ENCODE data around the gene LMAN2.

Gene LMAN2

DNA sequence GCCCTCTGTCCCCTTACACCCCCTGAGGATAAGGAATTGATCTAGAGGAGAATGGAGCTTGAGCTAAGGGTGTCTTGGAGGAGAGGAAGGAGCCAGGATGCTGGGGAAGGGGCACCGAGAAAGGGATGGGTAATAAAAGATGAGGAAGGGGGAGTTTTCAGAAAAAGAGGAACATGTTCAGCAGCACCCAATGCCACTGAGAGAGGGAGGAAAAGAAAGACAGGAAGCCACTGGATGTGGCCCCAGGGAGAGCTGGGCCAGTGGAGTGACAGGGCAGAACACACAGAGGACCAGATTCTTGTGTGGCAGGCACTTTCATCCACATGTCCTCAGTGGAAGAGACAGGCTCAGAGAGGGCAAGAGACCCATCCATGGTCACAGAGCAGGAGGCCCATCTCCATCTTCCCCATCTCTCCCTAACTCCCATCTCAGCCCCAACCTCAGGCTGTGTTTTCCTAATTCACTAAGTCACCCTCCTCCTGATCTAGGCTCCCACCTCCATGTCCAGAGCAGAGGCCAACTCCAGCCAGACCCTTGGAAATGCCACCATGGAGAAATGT, 41.8 kb upstream of the LMAN2 start:
- Histone ChIP-seq H4K20me1 (ENCODE audit: insufficient read depth, low read length, poor library complexity, severe bottlenecking) (no peaks in the 10 kb centered on the region), H2AFZ (ENCODE audit: low read length) (no peak overlapping the region), H3K4me2 (ENCODE audit: low read depth, low read length, poor library complexity, severe bottlenecking) (no peak overlapping the region), H3F3A (ENCODE audit: low read depth) (no peaks in the 10 kb centered on the region), H3K4me1 (ENCODE audit: insufficient read depth, low read length, poor library complexity, severe bottlenecking) (peaks cover 19% of the 10 kb centered on the region), H3K27me3 (ENCODE audit: insufficient read depth, low read length, poor library complexity, severe bottlenecking) (no peaks in the 10 kb centered on the region), H3K79me2 (ENCODE audit: insufficient read depth, low read length) (no peaks in the 10 kb centered on the region), H3K9me2 (replicated peaks; ENCODE audit: low read depth, low read length) (no peaks in the 10 kb centered on the region), H3K9me3 (ENCODE audit: insufficient read depth, low read depth, low read length) (no peaks in the 10 kb centered on the region), H3K4me3 (ENCODE audit: low read length, poor library complexity, severe bottlenecking) (no peak overlapping the region), H3K36me3 (ENCODE audit: insufficient read depth, low read length) (no peaks in the 10 kb centered on the region), H3K9ac (ENCODE audit: low read depth, low read length, poor library complexity, severe bottlenecking) (no peak overlapping the region)
- no peak for TF ChIP-seq EZH2phosphoT487 (IDR thresholded peaks at IDR 0.05; ENCODE audit: borderline replicate concordance)
- TF ChIP-seq, protein P1, sequence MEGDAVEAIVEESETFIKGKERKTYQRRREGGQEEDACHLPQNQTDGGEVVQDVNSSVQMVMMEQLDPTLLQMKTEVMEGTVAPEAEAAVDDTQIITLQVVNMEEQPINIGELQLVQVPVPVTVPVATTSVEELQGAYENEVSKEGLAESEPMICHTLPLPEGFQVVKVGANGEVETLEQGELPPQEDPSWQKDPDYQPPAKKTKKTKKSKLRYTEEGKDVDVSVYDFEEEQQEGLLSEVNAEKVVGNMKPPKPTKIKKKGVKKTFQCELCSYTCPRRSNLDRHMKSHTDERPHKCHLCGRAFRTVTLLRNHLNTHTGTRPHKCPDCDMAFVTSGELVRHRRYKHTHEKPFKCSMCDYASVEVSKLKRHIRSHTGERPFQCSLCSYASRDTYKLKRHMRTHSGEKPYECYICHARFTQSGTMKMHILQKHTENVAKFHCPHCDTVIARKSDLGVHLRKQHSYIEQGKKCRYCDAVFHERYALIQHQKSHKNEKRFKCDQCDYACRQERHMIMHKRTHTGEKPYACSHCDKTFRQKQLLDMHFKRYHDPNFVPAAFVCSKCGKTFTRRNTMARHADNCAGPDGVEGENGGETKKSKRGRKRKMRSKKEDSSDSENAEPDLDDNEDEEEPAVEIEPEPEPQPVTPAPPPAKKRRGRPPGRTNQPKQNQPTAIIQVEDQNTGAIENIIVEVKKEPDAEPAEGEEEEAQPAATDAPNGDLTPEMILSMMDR (conservative IDR thresholded peaks at IDR 0.05; ENCODE audit: low read length), result no peak

GRCh38 chr5:177392765-177393164, 41.3 kb upstream of the LMAN2 start:
- Histone ChIP-seq H4K20me1 (ENCODE audit: insufficient read depth, low read length, poor library complexity, severe bottlenecking) (no peaks in the 10 kb centered on the region), H3K27me3 (ENCODE audit: insufficient read depth, low read length, poor library complexity, severe bottlenecking) (no peaks in the 10 kb centered on the region), H3K4me2 (ENCODE audit: low read depth, low read length, poor library complexity, severe bottlenecking) (no peak overlapping the region), H3F3A (ENCODE audit: low read depth) (no peaks in the 10 kb centered on the region), H3K4me3 (ENCODE audit: low read length, poor library complexity, severe bottlenecking) (no peak overlapping the region), H3K36me3 (ENCODE audit: insufficient read depth, low read length) (no peaks in the 10 kb centered on the region), H2AFZ (ENCODE audit: low read length) (no peak overlapping the region), H3K4me1 (ENCODE audit: insufficient read depth, low read length, poor library complexity, severe bottlenecking) (peaks cover 19% of the 10 kb centered on the region), H3K9me3 (ENCODE audit: insufficient read depth, low read depth, low read length) (no peaks in the 10 kb centered on the region), H3K9ac (ENCODE audit: low read depth, low read length, poor library complexity, severe bottlenecking) (no peak overlapping the region), H3K9me2 (replicated peaks; ENCODE audit: low read depth, low read length) (no peaks in the 10 kb centered on the region), H3K79me2 (ENCODE audit: insufficient read depth, low read length) (no peaks in the 10 kb centered on the region)
- TF ChIP-seq, protein P1 (conservative IDR thresholded peaks at IDR 0.05; ENCODE audit: low read length), result no peak
- no peak for TF ChIP-seq EZH2phosphoT487 (IDR thresholded peaks at IDR 0.05; ENCODE audit: borderline replicate concordance)

DNA sequence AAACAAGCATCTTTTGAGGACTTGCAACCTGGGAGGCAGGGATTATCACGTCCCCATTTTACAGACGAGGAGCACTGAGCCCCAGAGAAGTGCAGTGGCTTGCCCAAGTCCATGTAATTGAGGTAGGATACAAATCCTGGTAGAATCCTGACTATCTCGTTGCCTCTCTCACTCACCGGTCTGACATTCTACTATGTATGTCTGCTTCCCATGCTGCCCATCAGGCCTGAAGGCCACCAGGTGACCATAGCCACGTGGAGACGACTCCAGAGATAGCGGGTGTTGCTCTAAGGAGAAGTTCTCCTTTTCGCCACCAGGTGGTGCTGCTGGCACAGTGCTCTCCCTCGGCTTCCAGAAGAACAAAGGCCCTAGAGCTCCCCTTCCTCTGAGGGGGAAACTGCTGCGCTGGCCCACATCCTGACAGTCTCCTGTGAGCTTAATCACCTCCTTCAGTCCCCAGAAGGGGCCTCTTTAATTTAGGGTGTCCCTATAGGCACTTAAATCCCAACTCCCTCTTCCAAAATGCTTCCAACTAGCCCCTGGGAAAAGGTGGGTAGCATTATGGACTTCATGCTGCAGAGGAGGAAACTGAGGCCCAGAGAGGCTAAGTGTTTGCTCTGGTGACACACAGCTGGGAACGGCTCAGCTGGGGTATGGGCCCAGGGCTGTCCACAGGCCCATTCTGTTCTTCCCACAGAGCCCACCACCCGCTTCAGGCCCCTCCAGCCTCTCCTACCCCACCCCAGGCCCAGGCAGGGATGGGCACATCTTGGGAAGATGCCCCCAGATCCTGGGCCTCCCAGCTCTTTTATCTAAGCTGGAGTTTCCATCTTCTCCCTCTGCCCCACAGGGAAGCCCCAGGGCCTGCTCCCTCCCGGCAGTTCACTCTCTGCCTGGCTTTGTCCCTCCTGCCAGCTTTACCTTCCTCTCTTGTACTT, 39.2 kb upstream of the LMAN2 start:
- Histone ChIP-seq H3K36me3 (ENCODE audit: insufficient read depth, low read length) (no peaks in the 10 kb centered on the region), H4K20me1 (ENCODE audit: insufficient read depth, low read length, poor library complexity, severe bottlenecking) (no peaks in the 10 kb centered on the region), H3K79me2 (ENCODE audit: insufficient read depth, low read length) (no peaks in the 10 kb centered on the region), H3F3A (ENCODE audit: low read depth) (no peaks in the 10 kb centered on the region), H2AFZ (ENCODE audit: low read length) (no peak overlapping the region), H3K9ac (ENCODE audit: low read depth, low read length, poor library complexity, severe bottlenecking) (peak overlapping the region; percentile 41), H3K9me3 (ENCODE audit: insufficient read depth, low read depth, low read length) (no peaks in the 10 kb centered on the region), H3K4me2 (ENCODE audit: low read depth, low read length, poor library complexity, severe bottlenecking) (peak overlapping the region; percentile 42), H3K27me3 (ENCODE audit: insufficient read depth, low read length, poor library complexity, severe bottlenecking) (no peaks in the 10 kb centered on the region), H3K4me3 (ENCODE audit: low read length, poor library complexity, severe bottlenecking) (no peak overlapping the region), H3K9me2 (replicated peaks; ENCODE audit: low read depth, low read length) (no peaks in the 10 kb centered on the region), H3K4me1 (ENCODE audit: insufficient read depth, low read length, poor library complexity, severe bottlenecking) (peaks cover 19% of the 10 kb centered on the region)
- TF ChIP-seq EZH2phosphoT487 (IDR thresholded peaks at IDR 0.05; ENCODE audit: borderline replicate concordance), result no peak
- TF ChIP-seq, protein P1 (conservative IDR thresholded peaks at IDR 0.05; ENCODE audit: low read length), result peak; percentile 65
